Stomach (tissue), 9 donors: ENCODE results near the gene AREG. TPM values are rescaled to one million over a fixed set of nuclear protein-coding genes. Genes with fewer than 3 reads are reported as not detected.

Source experiments
- DNase-seq, 2 donors: peaks; one replicate each; pipeline versions ENCODE4 v3.0.0 to v3.0.0-alpha.2; 2013 to 2019
- H3K27ac ChIP-seq, 5 donors: fragments of 200-600 bp in 4 of 5; sonication (generic) in 4 of 5; one replicate each; pipeline ENCODE4 v1.5.1; 2013 to 2019; ENCODE audit warnings: mild to moderate bottlenecking in 1 of 5, moderate library complexity in 1 of 5
- H3K27me3 ChIP-seq, 3 donors: fragments of 200-600 bp; sonication (generic); one replicate each; pipeline ENCODE4 v1.5.1; 2017 to 2019; ENCODE audit warnings: mixed run types in 1 of 3
- H3K36me3 ChIP-seq, 4 donors: fragments of 200-600 bp; sonication (generic); 1 replicate in 3 of 4; 2 replicates in 1 of 4; pipeline ENCODE4 v1.5.1; 2016 to 2019
- H3K4me1 ChIP-seq, 4 donors: fragments of 200-600 bp; sonication (generic); one replicate each; pipeline ENCODE4 v1.5.1; 2016 to 2019
- H3K4me3 ChIP-seq, 4 donors: fragments of 200-600 bp; sonication (generic) in 3 of 4; one replicate each; pipeline ENCODE4 v1.5.1; 2016 to 2019; ENCODE audit warnings: mild to moderate bottlenecking in 1 of 4
- H3K9me3 ChIP-seq, 4 donors: fragments of 200-600 bp; sonication (generic); one replicate each; pipeline ENCODE4 v1.5.1; 2016 to 2019
- EP300 ChIP-seq: sonication (generic); formaldehyde crosslinking; IDR thresholded peaks from one replicate; pipeline ENCODE4 v1.6.1; 2017; ENCODE audit warnings: antibody characterized with exemption
- POLR2A ChIP-seq, 4 donors: fragments of 450-650 bp; IDR thresholded peaks; one replicate each; pipeline ENCODE4 v1.6.1; 2016; ENCODE audit warnings: antibody characterized with exemption in 4 of 4, control low read depth in 2 of 4, mild to moderate bottlenecking in 1 of 4, moderate library complexity in 1 of 4
- POLR2AphosphoS5 ChIP-seq, 3 donors: sonication (generic); formaldehyde crosslinking; IDR thresholded peaks; one replicate each; pipeline ENCODE4 v1.6.1; 2016; ENCODE audit warnings: antibody characterized with exemption in 3 of 3
- WGBS, 5 donors: extraction: QIAGEN DNeasy Blood & Tissue Kit in 3 of 5; methylation state at CpG; one replicate each; pipeline versions ENCODE4 v1.1.5 to v1.1.7; 2013 to 2018; 5-methylcytosine and 5-hydroxymethylcytosine counted together
- intact Hi-C: fragments of 100-400 bp; cut with DNase I; formaldehyde crosslinking; loops from one replicate; pipeline ENCODE4 v1.15.1; 2023; ENCODE audit warnings: low total_unique reads
- polyA plus RNA-seq, 3 donors: library from polyadenylated mRNA; stranded (reverse); fragments of 200-250 nt; gene quantifications; one replicate each; pipeline ENCODE4 v1.2.3, GENCODE V29; 2013
- total RNA-seq, 5 donors: library from RNA; depleted of rRNA; stranded (reverse); fragments of >200 nt; gene quantifications; one replicate each; pipeline versions ENCODE4 v1.1.0 to v1.2.3, GENCODE V29; 2014 to 2016
- TF ChIP-seq, protein P1 (sequence below), 7 experiments: fragments of 450-650 bp in 4 of 7; fragments of 200-600 bp in 3 of 7; sonication (generic) in 3 of 7; IDR thresholded peaks; one replicate each; pipeline ENCODE4 v1.5.1; 2016 to 2019; ENCODE audit warnings: antibody characterized with exemption in 7 of 7, control low read depth in 2 of 7, mild to moderate bottlenecking in 1 of 7
- donor health status: healthy with polysubstance abuse.
- donor health status: Bipolar disorder and iron deficiency.
- donor health status: healthy.

Gene AREG
- total and polyA plus RNA-seq, 8 donors: 4.3 to 23.0 (median 14.0) TPM; not detected in 1

DNA sequence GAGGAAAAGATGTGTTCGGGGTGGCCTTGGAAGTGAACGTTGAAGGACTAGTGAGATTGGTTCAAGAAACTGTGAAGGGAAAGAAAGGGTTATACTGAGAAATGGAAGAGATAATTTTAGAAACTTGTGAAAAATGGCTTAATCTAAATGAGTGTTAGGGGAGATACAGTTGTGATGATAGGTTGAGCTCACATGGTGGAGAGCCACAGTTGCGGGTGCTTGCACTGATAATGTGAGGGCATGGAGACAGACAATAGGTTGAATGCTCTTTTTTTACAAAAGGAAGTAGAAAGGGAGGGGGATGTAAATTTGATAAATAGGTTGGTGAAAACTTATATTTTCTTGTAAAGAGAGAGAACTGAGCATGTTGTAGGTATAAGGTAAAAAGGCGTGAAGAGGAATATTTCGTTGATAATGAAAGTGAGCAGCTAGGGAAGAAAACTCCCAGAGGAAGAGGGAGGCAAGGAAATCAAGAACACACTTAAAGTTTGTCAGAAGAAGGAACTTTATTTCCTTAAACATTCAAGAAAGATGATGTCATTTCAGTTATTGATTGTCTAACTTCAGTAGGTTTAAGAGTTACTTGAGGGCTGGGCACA is 8.2 kb downstream of the AREG start:
- intact Hi-C loops: no loop called here
- no peak for DNase-seq
- peaks cover 0 to 6% (median 0%) of the 10 kb centered on the region in 4 donors for H3K4me1 ChIP-seq
- no peaks in the 10 kb centered on the region for H3K9me3 ChIP-seq
- no peaks in the 10 kb centered on the region for H3K36me3 ChIP-seq
- no peak overlapping the region for H3K27ac ChIP-seq
- H3K27me3 ChIP-seq: no peaks in the 10 kb centered on the region
- no peak for TF ChIP-seq POLR2A (IDR thresholded peaks at IDR 0.05)
- no peak overlapping the region for H3K4me3 ChIP-seq
- 90 to 96% (median 93%) methylated on average over 5 of the region's 5 CpGs for WGBS, 5 donors

DNA sequence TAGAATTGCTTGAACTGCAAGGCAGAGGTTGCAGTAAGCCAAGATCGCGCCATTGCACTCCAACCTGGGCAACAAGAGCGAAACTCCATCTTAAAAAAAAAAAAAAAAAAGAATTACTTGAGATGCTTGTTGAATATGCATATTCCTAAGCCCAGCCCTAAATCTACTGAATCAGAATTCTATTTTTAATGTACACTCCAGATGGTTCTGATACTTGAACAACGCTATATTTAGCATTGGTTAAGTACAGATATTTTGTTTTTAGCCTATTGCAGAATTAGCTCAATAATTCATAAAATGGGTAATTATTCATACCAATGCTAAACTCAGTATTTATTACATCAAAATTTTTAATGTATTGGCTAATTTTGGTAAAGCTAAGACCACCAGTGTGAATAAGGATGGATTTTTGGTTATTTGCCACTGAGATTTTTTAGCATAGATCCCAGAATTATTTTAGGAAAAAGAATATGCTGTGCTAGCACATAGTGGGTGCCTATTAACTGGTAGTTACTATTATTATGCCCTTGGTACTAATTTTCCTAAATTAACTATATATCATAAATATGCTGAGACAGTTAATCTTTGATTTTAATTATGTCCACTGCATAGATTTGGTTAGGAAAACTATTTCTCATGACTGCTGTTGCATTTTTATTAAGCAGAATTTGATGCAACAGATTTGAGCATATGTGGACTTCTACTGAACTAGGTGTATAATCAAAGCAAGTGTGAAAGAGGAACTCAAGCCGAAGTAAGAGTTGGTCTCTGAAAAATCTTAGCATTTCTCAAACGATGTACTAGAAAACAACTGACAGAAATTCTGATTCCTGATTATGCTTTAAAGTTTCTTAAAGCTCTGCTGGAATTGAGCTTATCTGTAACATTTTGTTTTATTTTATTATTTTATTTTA is 9.2 kb downstream of the AREG start:
- WGBS, 5 donors: 92 to 95% (median 95%) methylated on average over 6 of the region's 6 CpGs
- Histone ChIP-seq H3K27ac (no peak overlapping the region), H3K9me3 (no peaks in the 10 kb centered on the region), H3K27me3 (no peaks in the 10 kb centered on the region), H3K4me3 (no peak overlapping the region), H3K36me3 (no peaks in the 10 kb centered on the region), H3K4me1 (peaks cover 0 to 6% (median 0%) of the 10 kb centered on the region in 4 donors)
- no peak for DNase-seq
- no peak for TF ChIP-seq POLR2A (IDR thresholded peaks at IDR 0.05)
- TF ChIP-seq, protein P1, sequence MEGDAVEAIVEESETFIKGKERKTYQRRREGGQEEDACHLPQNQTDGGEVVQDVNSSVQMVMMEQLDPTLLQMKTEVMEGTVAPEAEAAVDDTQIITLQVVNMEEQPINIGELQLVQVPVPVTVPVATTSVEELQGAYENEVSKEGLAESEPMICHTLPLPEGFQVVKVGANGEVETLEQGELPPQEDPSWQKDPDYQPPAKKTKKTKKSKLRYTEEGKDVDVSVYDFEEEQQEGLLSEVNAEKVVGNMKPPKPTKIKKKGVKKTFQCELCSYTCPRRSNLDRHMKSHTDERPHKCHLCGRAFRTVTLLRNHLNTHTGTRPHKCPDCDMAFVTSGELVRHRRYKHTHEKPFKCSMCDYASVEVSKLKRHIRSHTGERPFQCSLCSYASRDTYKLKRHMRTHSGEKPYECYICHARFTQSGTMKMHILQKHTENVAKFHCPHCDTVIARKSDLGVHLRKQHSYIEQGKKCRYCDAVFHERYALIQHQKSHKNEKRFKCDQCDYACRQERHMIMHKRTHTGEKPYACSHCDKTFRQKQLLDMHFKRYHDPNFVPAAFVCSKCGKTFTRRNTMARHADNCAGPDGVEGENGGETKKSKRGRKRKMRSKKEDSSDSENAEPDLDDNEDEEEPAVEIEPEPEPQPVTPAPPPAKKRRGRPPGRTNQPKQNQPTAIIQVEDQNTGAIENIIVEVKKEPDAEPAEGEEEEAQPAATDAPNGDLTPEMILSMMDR (IDR thresholded peaks at IDR 0.05): no peak
- TF ChIP-seq EP300: no peak
- no peak for TF ChIP-seq POLR2AphosphoS5 (IDR thresholded peaks at IDR 0.05)
- intact Hi-C loops: no loop called here

- 91 to 97% (median 96%) methylated on average over 4 of the region's 4 CpGs for WGBS, 5 donors
- intact Hi-C loops: no loop called here
- DNase-seq: no peak
- Histone ChIP-seq H3K36me3 (no peaks in the 10 kb centered on the region), H3K27me3 (no peaks in the 10 kb centered on the region), H3K9me3 (peaks cover 0 to 2% (median under 1%) of the 10 kb centered on the region in 4 donors), H3K4me1 (peaks cover 0 to 6% (median 0%) of the 10 kb centered on the region in 4 donors), H3K27ac (no peak overlapping the region), H3K4me3 (no peak overlapping the region)
- TF ChIP-seq EP300 (no peak), POLR2A (IDR thresholded peaks at IDR 0.05) (no peak), POLR2AphosphoS5 (IDR thresholded peaks at IDR 0.05) (no peak)
- TF ChIP-seq, protein P1 (IDR thresholded peaks at IDR 0.05): no peak
Observed at GRCh38 chr4:74455361-74456055, 10.6 kb downstream of the AREG start.

DNA sequence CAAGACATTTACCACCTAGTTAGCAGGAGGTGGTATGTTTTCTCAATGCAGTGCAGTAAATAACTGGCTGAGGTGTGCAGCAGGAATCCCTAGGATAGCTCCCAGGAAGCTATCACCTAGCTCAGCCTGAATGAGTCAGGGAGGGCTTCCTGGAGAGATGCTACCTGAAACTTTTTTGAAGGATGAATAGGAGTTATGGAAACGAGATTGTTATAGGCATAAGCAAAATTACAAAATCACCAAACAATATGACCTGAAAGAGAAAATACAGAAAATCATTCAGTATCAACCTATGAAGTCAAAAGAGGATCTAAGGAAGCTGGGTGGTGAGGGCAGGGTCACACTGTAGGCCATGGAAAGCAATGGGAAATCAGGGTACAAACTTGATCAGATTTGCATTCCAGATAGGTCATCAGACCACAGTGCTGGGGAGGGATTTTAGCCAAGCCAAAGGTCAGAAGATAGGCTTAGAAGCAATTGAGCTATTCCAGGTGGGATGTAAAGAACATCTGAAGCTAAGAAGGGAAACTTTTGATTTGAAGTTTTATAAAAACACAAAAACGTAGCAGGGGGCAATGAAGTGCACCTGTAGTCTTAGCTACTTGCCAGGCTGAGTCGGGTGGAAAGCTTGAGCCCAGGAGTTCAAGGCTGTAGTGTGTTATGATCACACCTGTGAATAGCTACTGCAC is 11.3 kb downstream of the AREG start:
- H3K4me3 ChIP-seq: no peak overlapping the region
- intact Hi-C loops: no loop called here
- H3K9me3 ChIP-seq: peaks cover 0 to 9% (median 2%) of the 10 kb centered on the region in 4 donors
- H3K27me3 ChIP-seq: no peaks in the 10 kb centered on the region
- no peak for DNase-seq
- H3K4me1 ChIP-seq: peaks cover 0 to 2% (median 0%) of the 10 kb centered on the region in 4 donors
- H3K36me3 ChIP-seq: no peaks in the 10 kb centered on the region
- 64 to 71% (median 69%) methylated on average over 3 of the region's 3 CpGs for WGBS, 5 donors
- H3K27ac ChIP-seq: no peak overlapping the region
- TF ChIP-seq, protein P1 (IDR thresholded peaks at IDR 0.05): no peak
- no peak for TF ChIP-seq POLR2A (IDR thresholded peaks at IDR 0.05)
- no peak for TF ChIP-seq EP300
- TF ChIP-seq POLR2AphosphoS5 (IDR thresholded peaks at IDR 0.05): no peak
